Mesenteric fat pad (tissue), 1 donor: ENCODE data around the gene CHRNA5. TPM values are rescaled to one million over a fixed set of nuclear protein-coding genes. Genes with fewer than 3 reads are reported as not detected.
A peak's percentile ranks its signal among the peaks of the same experiment; 100 is the strongest.

Source experiments
- DNase-seq: peaks from one replicate; pipeline ENCODE4 v3.0.0-alpha.2; 2020; ENCODE audit warnings: low spot score
- total RNA-seq: library from RNA; stranded (reverse); fragmentation: NEBNext Ultra II Directional; extraction: Animal tissue kit (Norgen Biotek cat#: 25700); gene quantifications from one replicate; pipeline ENCODE4 v1.2.1, GENCODE V29; 2021
- donor health status: DM: yes; HTN: yes; CAD: no.

CHRNA5 gene
- total RNA-seq, 1 donor from 2014 or later = 1.7 TPM

- peak; percentile 81 for DNase-seq
Observed at GRCh38 chr15:78620021-78620526, 54.8 kb downstream of the CHRNA5 start.

GRCh38 chr15:78620527-78621421, 55.5 kb downstream of the CHRNA5 start, which contains the start of gene CHRNA3:
Gene CHRNA3, minus strand, starts transcription at chr15:78620996. Its CDS starts 202 bp downstream, at chr15:78620794.
- peak; percentile 75 for DNase-seq

- peak; percentile 81 for DNase-seq
Observed at GRCh38 chr15:78621810-78622402, 56.6 kb downstream of the CHRNA5 start.

- DNase-seq = peak; percentile 39
Observed at GRCh38 chr15:78623786-78624497, 58.6 kb downstream of the CHRNA5 start.

GRCh38 chr15:78624651-78625590, 59.6 kb downstream of the CHRNA5 start:
- peak; percentile 87 for DNase-seq

GRCh38 chr15:78625606-78626280, 60.4 kb downstream of the CHRNA5 start:
- DNase-seq = peak; percentile 68

- DNase-seq = no peak
Observed at GRCh38 chr15:78626381-78626995, 61.2 kb downstream of the CHRNA5 start.

- DNase-seq = no peak
Observed at GRCh38 chr15:78627348-78627747, 62.0 kb downstream of the CHRNA5 start.

- peak; percentile 11 for DNase-seq
Observed at GRCh38 chr15:78628227-78628626, 62.9 kb downstream of the CHRNA5 start.

- DNase-seq = peak; percentile 84
Observed at GRCh38 chr15:78629031-78629715, 63.9 kb downstream of the CHRNA5 start.

- DNase-seq = peak; percentile 77
Observed at GRCh38 chr15:78629716-78630065, 64.4 kb downstream of the CHRNA5 start.

GRCh38 chr15:78630886-78631633, 65.7 kb downstream of the CHRNA5 start:
- DNase-seq = peak; percentile 49

- no peak for DNase-seq
Observed at GRCh38 chr15:78633348-78633747, 68.0 kb downstream of the CHRNA5 start.

GRCh38 chr15:78634210-78635145, 69.2 kb downstream of the CHRNA5 start:
- peak; percentile 76 for DNase-seq

GRCh38 chr15:78635346-78635745, 70.0 kb downstream of the CHRNA5 start:
- peak; percentile 62 for DNase-seq

GRCh38 chr15:78636378-78636859, 71.1 kb downstream of the CHRNA5 start:
- DNase-seq = no peak
